ENCODE measurements around the gene MYL3.

GRCh38 chr3:46910166-46910760 lies 47.0 kb upstream of the MYL3 start:
- TF ChIP-seq CEBPB (IDR thresholded peaks at IDR 0.05; ENCODE audit: low read depth, low read length) (no peak), CTCF (conservative IDR thresholded peaks at IDR 0.05; ENCODE audit: low read depth, low read length) (no peak), POLR2A (IDR thresholded peaks at IDR 0.05; ENCODE audit: low read depth, low read length) (no peak), RAD21 (IDR thresholded peaks at IDR 0.05; ENCODE audit: low read length) (no peak), MAFK (IDR thresholded peaks at IDR 0.05; ENCODE audit: low read depth, low read length) (no peak), BHLHE40 (IDR thresholded peaks at IDR 0.05; ENCODE audit: low read depth, low read length) (no peak), MAZ (IDR thresholded peaks at IDR 0.05; ENCODE audit: borderline replicate concordance, low read depth, low read length) (no peak), ELK1 (IDR thresholded peaks at IDR 0.05; ENCODE audit: borderline replicate concordance, low read depth, low read length) (no peak), NFE2L2 (IDR thresholded peaks at IDR 0.05; ENCODE audit: low read depth, low read length) (no peak)
